NCI-H1417 treated with DMSO at 0.1 percent for 48 hours (cell line): Measurements from ENCODE around the gene ARPC1A.
"Not testable (repeated sequence)": the region's sequence is repeated elsewhere in the genome, so short reads cannot be mapped to it uniquely, and the experiment has no call there.

ENCODE experiments used
- DNase-seq: peaks from one replicate; lab custom pipeline; 2025; lab: John Stamatoyannopoulos, UW

Gene ARPC1A

GRCh38 chr7:99322659-99323058 lies 3.0 kb upstream of the ARPC1A start:
- DNase-seq = not testable (repeated sequence)

GRCh38 chr7:99324559-99324958 lies 1.1 kb upstream of the ARPC1A start:
- no peak for DNase-seq

- no peak for DNase-seq
Measured at GRCh38 chr7:99325001-99325493, 651 bp upstream of the ARPC1A start.

GRCh38 chr7:99326408-99326782 lies 697 bp downstream of the ARPC1A start:
- no peak for DNase-seq

GRCh38 chr7:99330314-99330961 lies 4.7 kb downstream of the ARPC1A start:
- not testable (repeated sequence) for DNase-seq

- no peak for DNase-seq
Measured at GRCh38 chr7:99331002-99331401, 5.3 kb downstream of the ARPC1A start.

GRCh38 chr7:99339595-99339994 lies 13.9 kb downstream of the ARPC1A start:
- DNase-seq = no peak

GRCh38 chr7:99340659-99341058 lies 15.0 kb downstream of the ARPC1A start:
- DNase-seq = no peak

- no peak for DNase-seq
Measured at GRCh38 chr7:99344061-99344647, 18.5 kb downstream of the ARPC1A start.

- not testable (repeated sequence) for DNase-seq
Measured at GRCh38 chr7:99350641-99351040, 24.9 kb downstream of the ARPC1A start.

GRCh38 chr7:99352247-99352646 lies 26.5 kb downstream of the ARPC1A start:
- no peak for DNase-seq

- no peak for DNase-seq
Measured at GRCh38 chr7:99355098-99355497, 29.4 kb downstream of the ARPC1A start.

- DNase-seq = no peak
Measured at GRCh38 chr7:99357701-99358490, 32.2 kb downstream of the ARPC1A start.

GRCh38 chr7:99358521-99358920 lies 32.8 kb downstream of the ARPC1A start:
- DNase-seq = not testable (repeated sequence)

- DNase-seq = no peak
Measured at GRCh38 chr7:99359465-99360154, 33.9 kb downstream of the ARPC1A start.

- DNase-seq = no peak
Measured at GRCh38 chr7:99362801-99363200, 37.1 kb downstream of the ARPC1A start.

GRCh38 chr7:99363286-99363685 lies 37.6 kb downstream of the ARPC1A start:
- no peak for DNase-seq

- DNase-seq = no peak
Measured at GRCh38 chr7:99365318-99366141, 39.8 kb downstream of the ARPC1A start.

- DNase-seq = no peak
Measured at GRCh38 chr7:99366646-99367045, 40.9 kb downstream of the ARPC1A start.

- DNase-seq = no peak
Measured at GRCh38 chr7:99368750-99369389, 43.2 kb downstream of the ARPC1A start.

GRCh38 chr7:99369767-99370391 lies 44.2 kb downstream of the ARPC1A start:
- DNase-seq = no peak
